Measurements from ENCODE around the gene TSPAN11.
"Not testable (repeated sequence)": the region's sequence is repeated elsewhere in the genome, so short reads cannot be mapped to it uniquely, and the experiment has no call there.

The TSPAN11 gene

DNA sequence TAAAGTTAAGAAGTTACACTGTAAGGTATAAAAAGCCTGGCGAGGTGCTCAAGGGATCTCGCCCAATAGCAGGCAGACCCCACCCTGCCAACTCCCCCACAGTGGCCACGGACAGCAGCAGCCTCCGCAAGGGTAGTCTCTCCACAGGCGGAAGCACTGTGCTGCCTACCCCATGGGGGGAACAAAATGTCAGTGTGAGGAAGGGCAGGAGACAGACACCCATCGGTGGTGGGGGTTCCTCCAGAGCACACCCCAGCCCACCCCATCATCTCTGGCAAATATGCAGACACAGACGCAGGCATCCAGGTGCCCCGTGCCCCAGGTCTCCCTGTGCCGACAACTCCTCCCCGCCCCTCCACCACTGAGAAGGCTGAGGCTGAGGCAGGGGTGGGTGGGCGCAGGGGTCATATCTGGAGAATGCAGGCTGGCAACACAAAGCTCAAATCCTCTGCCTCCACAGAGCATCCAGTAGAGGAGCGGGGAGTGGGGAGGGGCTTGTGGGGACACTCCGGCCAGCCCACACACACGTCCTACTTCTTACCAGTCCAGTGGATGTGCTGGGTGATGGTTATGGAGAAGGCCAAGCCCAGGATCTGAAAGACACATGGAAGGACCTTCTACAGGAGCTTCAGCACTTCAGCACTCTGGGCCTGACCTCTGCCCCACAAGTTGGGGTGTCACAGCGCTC is 78.9 kb downstream of the TSPAN11 start:
- no peak for FAIRE-seq

DNA sequence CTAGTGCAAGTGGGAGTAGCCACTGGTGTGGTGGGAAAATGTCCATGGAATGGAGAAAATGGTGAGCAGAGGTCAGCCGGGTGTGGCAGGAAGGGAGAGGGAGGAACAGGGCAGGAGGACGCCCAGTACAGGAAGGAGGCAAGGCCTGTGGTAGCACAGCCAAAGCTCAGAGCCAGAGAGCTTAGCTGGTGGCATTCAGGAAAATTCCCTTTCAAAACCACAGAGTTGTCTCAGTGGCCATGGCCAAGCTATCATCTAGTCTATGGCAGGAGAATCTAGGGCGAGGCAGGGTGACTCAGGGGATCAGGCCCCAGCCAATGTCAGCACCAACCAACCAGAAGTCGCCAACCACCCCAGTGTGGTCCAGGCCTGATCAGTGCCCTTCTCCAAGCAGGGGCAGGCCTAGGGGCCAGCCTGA is 79.4 kb downstream of the TSPAN11 start:
- no peak for FAIRE-seq

DNA sequence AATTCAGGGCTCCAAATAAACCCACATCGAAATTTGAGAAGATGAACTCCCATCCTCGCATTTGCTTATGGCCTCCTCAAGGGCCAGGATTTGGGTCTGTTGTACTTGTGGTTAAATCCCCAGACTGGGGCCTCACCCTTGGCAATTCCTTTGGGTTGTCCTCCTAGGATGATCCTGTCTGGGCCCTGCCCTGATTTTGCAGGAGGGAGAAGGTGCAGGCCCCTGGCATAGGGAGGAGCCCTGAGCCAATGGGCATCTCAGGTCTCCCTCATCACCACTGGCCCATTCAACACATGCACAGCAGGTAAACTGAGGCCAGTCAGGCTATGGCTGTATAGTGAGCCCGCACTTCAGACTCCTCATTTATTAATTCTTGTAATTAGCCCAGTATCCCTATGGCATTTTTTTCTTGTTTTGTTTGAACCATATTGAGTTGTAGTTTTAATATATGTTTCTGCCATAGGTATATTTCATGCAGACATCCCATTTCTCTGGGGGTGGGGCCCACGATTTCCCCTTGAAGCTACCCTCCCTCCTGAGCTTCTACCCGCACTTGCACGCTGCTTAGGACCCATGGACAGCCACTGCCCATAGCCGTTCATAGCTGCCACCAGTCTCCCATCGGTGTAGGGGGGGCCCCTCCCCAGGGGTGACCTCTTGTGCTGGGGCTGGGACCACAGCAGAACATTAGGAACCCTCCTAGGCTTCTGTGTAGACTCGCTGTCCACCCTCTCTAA is 80.0 kb downstream of the TSPAN11 start:
- FAIRE-seq = no peak

DNA sequence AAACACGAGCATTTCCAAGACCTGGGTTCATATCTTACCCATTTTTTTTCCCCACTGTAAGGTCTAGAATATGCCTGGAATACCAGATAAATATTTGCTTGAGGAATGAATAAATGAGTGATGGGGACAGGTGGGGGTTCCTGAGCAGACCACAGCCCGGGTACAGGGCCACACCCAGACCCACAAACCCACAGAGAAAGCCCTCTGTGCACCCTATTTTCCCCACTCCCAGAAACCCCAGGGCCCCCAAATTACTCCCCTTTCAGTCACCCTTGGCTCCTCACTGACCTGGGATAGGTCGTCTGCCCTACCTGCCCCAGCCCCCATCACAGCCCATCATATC is 80.6 kb downstream of the TSPAN11 start:
- FAIRE-seq = no peak

DNA sequence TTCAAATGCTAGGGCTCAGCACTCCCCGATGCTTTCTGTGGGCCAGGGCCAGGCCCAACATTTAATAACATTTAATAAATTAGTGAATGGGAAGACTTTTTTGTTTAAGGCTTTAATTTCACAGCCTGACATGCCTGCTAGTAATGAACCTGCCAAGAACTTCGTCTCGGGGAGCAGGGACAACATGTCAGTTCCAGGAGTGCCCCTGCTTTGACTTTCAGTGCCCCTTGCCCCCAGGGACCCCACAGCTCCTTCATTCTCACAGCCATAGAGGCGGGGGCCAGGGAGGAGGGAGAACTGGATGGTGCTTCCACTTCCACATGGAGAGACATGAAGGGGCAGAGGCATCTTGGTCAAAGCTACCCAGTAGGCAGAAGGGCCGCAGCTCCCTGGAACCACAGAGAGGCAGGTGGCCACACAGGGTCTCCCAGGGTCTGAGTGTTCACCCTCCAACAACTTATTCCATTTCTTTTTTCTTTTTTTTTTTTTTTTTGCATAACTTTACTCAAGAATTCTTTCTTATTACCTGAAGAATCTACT is 81.2 kb downstream of the TSPAN11 start:
- no peak for FAIRE-seq

DNA sequence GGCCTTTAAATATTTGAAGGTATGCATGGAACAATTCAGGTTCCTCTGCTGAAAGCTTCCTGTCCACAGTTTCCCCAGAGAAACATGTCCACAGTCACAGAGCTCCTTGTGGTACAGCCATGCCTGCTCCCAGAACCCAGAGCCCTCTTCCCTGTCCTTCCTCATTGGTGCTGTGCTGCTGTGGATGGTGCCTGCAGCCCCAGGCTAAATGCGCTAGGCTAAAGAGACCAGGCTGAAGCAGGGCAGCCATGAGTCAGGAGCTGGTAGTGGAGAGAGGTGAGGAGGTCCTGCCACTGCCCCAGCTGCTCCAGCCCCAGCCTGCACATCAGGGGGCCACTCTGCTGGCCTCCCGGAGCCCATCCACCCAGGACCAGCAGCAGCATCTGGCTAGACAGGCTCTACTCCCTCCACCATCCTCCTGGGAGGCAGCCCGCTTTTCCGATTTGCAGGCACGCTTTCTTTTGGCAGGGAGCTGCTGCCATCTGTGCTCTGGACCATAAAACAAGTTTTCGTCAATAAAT is 81.8 kb downstream of the TSPAN11 start:
- no peak for FAIRE-seq

DNA sequence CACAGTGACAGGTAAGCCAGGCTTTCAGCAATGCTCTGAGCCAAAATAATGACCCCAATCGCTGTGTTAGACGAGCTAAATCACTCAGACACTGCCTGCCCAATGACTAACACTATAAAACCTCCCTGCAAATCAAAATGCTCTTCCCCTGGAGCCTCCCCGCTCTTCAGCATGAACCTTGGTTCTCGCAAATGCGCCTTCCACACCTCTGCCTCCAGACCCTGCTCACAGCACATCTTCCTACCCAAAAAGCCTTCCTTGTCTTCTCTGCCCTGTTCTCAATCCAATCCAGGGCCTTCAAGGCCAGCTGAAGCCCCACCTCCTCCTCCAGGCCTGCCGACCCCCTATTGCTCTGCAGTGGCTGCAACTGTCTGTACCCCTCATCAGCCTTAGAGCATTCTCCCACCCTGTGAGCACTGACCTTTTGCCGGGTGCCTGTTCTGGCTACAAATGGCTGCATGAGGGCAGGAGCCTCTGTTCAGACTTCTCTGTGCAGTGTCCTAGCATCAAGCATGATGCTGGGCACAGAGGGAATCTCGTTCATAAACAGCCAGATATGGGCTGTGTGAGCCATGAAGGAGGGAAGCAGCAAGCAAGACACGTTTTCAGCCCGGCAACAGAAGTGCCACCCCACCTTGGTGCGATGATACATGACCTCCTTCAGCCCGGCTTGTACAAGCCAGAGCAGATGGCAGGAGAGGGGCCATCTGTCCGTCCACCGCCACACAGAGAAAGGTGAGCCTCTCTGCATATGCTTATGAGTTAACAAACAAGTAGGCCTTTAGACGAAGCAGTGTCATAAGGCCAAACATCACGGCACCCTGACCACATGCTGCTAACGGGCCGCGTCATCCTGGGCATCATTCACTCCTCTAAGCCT is 82.7 kb downstream of the TSPAN11 start:
- no peak for FAIRE-seq

DNA sequence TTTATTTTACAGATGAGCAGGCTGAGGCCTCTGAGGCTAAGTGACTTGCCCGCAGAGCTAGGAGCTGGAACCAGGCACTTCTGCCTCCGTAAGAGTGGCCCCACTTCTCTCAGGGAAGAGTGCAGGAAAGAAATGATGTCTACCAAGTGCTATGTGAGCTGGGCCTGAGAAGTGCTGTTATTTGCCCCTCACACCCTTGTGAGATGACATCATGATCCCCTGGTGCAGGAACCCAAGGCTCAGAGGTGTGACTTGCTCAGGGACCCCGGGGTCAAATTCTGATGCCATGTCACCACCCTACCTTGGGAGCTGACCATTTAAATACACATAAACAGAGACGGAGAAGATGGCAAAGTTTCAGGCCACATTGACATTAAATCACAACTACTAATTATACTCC is 83.4 kb downstream of the TSPAN11 start:
- FAIRE-seq = no peak

DNA sequence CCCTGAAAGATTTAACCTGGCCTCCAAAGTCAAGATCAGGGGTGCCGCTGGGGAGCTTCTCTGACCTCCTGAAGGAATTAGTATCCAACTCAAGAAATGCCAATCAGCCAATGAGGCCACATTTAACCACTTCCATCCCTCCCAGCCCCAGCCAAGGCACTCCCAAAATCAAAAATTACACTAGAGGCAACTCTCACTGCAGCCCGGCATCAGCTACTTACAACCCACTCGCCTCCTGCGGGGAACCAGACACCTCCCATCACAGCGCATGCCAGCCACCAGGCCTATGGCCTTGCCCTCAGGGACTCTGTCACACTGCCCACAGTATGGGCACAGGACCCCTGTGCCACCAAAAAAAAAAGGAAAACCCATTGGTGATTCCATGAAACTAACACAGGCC is 84.8 kb downstream of the TSPAN11 start:
- no peak for FAIRE-seq

DNA sequence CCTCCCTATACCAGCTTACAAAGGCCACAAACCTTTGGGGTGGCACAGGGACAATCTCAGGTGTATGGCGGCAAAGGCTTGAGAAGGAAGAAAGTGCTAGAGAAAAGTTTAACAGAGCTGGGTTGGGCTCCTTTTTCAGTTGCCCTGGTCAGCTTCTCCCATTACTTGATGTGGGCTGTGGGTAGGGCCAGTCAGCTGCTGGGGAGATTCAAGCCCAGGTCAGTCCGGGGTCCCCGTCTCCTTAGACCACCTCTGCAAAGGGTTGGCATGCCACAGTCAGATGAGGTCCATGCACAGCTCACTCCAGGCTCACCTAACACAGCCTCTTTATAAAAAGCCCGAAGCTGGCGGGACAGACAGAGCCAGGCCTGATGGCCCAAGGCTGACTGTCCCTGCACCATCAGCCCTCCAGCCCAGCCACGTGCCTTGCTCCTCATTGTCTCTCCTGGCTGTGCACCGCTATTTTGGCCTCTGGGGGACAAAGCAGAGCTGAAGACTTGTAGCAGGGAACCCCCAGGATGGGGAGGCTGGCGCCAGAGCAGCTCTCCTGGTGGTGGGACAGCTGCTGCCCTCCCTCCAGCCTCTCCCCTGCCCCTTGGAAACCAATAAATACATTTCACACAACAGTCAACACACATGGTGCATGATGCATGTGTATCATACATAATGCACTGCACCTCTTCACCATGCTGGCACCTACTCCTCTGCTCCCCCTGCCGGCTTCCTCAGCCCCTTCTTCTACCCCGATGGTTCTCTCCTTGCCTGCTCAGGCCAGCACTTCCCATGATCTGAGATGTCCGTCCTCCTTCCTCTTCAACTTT is 85.4 kb downstream of the TSPAN11 start:
- no peak for FAIRE-seq

DNA sequence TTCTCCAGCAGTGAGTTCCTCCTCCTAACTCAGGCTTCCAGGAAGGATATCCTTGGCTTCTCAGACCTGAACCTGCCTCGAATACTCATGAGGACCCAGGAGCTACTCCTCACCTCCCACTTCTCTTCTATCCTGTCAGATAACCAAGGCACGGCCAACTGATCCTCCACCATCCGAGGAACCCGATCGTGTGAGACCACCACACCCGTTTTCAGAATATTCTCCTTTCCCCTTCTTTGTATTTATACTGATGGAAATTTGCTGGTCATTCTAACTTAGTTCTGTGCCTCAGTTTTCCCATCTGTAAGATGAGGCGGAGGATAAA is 86.0 kb downstream of the TSPAN11 start:
- not testable (repeated sequence) for FAIRE-seq

DNA sequence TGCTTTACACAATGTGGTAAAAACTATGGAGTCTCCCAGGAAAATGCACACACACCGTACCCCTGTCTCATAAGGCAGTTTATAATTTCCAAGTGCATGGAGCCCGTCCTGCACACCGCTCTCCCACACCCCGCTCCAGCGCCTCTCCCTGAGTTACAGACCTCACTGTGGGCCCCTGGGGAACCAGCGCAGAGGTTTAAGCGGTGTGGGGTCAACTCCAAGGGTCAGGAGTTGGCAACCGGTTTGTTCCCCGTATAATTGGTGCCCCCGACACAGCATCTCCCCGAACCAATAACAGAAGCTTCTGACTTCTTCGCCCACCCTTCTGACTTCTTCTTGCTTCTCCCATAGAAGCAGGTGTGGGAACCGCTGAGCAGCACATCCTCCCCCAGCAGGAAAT is 88.7 kb downstream of the TSPAN11 start:
- no peak for FAIRE-seq

DNA sequence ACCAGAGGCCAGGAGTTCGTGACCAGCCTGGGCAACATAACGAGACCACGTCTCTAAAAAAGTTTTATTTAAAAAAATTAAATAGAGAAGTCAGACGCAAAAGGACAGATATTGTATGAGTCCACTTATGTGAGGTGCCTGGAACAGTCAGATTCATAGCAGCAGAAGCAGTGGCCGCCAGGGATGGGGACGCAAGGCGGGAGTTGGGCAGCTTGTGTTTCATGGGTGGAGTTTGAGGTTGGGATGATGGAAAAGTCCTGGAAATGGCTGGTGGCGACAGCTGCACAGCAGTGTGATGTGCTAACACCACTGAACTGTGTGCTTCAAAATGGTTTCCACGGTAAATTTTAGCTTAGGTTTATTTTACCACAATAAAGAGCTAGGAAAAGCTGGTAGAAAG is 89.5 kb downstream of the TSPAN11 start:
- FAIRE-seq = no peak

DNA sequence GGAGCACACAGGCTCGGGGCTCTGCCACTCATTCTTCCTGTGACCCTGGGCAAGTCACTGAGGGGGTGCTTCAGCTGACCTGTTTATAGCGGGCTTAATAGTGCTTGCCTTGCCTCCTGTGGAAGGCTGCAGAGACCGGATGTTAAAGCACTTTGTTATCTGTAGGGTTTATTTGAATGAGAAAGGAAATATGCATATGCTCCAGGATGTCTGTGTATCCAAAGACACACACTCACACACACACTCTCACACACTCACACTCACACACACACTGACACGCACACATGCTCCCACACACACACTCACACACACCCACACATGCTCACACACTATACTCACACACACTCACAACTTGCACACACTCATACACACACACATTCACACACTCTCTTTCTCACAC is 91.0 kb downstream of the TSPAN11 start:
- FAIRE-seq = no peak

DNA sequence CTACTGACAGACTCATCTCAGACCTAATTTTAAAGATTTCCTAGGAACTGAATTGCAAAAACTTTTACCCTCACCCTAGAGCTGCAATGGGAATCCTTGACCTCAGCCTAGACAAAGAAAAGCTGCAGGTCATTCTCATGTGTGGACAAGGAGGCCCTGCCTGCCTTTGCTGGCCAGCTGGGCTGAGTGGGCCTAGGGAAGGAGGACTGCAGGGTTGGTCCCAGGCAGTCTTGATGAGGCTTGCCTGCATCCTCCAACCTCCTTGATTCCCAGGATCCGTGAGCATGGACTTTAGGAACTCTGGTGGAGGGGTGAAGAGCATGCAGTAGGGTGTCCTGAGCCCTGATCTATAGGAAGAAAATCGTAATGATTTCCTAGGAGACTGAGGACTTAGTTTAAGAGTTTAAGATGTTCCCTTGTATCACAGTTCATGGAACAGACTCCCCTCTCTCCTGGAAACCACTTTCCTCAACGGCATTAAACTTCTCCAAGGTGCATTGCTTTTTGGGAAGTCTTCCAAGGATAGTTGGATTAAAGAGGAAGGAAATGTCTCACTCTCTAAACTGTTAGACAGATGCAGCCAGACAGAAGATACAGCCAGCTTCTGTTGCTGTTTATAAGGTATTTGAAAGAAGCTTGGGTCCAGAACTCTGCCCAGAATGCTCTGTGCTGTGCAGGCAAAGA is 91.7 kb downstream of the TSPAN11 start:
- no peak for FAIRE-seq

DNA sequence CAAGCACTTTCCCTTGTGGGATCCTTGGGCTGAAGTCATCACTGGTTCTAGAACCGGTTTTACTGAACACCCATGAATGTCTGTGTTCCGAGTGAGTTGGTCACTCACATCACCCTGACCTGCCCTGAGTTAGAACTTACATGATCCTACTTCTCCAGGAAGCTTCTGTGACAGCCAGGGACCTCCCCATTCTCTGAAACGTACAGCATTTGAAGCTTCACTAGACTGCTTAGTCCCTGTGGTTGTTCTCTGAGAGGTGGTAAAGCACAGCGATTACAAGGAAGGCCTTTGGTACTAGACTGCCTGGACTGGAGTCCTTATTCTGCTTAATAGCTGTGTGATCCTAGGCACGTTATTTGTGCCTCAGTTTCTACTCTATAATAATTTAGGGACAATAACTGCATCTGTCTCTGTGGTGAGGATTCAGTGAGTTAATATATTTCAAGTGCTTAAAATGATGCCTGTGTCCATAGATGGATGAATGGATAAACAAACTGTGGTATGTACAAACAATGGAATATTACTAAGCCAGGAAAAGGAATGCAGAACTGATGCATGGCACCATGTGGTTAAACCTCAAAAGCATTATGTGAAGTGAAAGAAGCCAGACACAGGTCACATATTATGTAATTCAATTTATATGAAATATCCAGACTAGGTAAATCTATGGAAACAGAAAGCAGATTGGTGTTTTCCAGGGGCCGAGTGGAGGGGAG is 92.4 kb downstream of the TSPAN11 start:
- no peak for FAIRE-seq

DNA sequence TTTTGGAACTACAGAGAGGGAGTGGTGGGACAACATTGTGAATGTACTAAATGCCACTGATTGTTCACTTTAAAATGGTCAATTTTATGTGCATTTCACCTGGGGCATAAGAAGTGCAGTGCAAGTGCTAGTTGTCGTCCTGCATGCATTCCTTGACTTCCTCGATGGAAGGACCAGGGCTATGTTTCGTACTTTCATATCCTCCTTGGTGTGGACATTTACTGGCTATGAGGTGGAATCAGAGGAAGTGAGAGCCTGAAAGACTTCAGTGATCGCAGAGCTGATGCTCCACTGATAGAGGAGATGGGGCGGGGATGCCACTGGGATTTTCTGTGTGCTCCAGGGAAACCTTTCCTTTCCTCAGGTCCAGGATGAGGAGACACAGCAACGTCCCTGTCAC is 93.0 kb downstream of the TSPAN11 start:
- no peak for FAIRE-seq

DNA sequence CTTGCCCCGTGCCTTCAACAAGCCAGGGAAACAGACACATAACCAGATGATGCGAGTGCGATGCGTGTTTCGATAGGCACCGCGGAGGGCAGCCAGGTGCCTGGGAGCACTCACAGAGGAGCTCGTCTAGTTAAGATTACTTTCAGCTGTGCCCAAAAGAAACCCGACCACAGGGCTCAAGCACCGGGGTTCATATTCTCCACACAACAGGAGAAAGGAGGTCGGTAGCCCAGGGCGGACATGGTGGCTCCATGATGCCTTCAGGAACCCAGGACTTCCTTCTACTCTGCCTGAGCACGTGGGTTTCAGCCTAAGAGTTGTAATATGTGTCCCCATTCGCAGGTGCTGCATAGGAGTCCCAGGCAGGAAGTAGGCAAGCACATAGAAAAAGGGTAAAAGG is 93.4 kb downstream of the TSPAN11 start:
- FAIRE-seq = no peak

DNA sequence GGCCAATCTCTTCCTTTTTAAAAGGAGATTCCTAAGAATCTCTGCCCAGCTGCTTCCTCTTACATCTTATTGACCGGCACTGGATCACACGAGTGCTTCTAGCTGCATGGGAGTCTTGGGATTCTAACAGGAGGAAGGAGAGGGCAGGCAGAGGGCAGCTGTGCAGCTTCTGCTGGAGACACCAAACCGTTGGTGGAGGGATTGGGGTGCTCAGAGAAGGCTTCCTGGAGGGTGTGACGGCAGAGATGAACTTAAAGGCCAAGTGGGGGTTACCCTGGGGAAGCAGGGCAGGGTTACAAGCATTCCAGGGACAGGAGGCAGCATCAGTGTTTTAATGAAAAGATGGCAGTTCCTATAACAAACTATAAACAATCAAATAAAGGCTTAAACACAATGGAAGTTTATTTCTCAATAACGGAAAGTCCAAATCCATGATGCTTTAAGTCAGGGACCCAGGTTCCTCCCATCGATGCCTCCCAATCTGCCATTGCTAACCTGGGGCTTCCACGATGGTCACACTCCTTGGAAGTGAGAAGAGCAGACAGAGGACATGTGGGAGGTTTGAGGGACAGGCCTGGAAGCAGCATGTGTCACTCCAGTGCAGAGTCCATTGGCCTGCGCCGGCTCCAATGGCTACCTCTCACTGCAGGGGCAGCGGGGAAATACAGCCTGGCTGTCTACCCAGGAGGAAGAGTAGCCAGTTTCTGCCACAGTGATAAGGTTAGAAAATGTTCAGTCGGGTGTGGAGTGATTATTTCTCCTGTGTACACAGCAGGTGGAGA is 94.0 kb downstream of the TSPAN11 start:
- FAIRE-seq = no peak

DNA sequence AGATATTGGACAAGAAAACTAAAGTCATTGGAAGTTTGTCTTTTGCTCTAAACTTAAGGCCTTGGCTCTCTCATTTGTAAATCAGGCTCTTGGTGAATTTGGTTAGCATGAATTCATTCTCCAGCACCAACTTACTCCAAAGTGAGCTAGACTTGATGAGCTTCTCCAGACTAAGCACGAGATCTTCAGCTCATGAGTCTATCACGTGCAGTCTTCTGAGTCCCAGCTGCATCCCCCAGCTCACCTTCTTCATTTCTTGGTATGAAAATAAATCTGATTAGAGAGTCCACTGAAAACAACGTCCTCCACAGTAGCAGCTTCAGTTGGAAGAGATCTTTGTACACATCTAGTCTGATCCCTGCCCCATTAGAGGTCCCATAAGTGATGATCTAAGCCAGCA is 94.6 kb downstream of the TSPAN11 start:
- no peak for FAIRE-seq
